ENCODE measurements around the gene KCNN2. TPM values are rescaled to one million over a fixed set of nuclear protein-coding genes. Genes with fewer than 3 reads are reported as not detected.
"Not testable (repeated sequence)": the region's sequence is repeated elsewhere in the genome, so short reads cannot be mapped to it uniquely, and the experiment has no call there.

KCNN2 gene
- total RNA-seq, 1 donor from 2014 or later: 3.4 TPM

DNA sequence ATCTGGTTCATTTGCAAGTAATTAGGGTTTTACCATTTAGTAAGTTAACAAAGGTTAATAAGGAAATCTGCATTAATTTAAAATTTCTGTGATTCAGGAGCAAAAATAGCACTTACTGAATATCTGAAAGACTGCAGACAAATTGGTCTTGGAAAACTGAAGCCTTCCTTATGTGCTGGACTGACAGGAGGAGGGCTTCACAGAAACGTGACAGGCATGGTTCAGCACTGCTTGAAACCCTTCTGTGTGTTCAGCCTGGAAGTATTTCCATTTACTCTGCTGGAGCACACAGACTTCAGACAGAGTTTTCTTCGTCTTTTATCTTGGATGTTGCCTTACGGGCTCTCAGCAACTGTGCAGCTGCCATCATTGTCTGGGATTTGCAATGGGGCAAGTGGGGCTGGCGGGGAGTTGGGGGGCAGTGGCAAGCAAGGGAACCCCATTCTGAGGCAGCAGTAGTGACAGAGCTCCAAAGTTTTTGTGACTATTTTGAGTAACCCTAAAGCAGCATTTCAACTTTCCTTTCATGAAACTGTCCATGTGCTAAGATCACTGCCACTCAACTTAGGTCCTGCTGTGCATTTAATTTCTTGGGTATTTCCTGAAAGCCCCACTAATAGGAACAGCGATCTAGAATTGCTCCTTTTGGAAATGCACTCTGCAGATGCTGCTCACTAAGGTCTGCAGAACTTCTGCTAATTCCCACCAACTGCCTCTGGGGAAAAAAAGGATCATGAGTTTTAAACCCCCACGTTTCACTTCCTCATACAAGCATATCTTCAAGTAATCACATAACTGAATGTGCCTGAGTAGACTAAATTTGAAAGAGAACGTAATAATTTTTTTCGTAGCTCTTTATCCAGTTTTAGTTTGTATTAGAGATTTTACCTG is 56.6 kb downstream of the KCNN2 start:
- no peak for DNase-seq (ENCODE audit: extremely low spot score in 2 of 2)
- Histone ChIP-seq H3K27ac (no peak overlapping the region), H3K4me1 (no peaks in the 10 kb centered on the region), H3K9me3 (no peaks in the 10 kb centered on the region), H3K4me3 (no peak overlapping the region), H3K27me3 (no peaks in the 10 kb centered on the region), H3K36me3 (no peaks in the 10 kb centered on the region)
- intact Hi-C loops (cut with DNase I): no loop called here
- TF ChIP-seq, protein P1, sequence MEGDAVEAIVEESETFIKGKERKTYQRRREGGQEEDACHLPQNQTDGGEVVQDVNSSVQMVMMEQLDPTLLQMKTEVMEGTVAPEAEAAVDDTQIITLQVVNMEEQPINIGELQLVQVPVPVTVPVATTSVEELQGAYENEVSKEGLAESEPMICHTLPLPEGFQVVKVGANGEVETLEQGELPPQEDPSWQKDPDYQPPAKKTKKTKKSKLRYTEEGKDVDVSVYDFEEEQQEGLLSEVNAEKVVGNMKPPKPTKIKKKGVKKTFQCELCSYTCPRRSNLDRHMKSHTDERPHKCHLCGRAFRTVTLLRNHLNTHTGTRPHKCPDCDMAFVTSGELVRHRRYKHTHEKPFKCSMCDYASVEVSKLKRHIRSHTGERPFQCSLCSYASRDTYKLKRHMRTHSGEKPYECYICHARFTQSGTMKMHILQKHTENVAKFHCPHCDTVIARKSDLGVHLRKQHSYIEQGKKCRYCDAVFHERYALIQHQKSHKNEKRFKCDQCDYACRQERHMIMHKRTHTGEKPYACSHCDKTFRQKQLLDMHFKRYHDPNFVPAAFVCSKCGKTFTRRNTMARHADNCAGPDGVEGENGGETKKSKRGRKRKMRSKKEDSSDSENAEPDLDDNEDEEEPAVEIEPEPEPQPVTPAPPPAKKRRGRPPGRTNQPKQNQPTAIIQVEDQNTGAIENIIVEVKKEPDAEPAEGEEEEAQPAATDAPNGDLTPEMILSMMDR (IDR thresholded peaks at IDR 0.05): no peak
- TF ChIP-seq POLR2AphosphoS5 (IDR thresholded peaks at IDR 0.05; ENCODE audit: insufficient read depth in 1 of 2, low read depth in 1 of 2) (no peak), POLR2A (IDR thresholded peaks at IDR 0.05) (no peak)

DNA sequence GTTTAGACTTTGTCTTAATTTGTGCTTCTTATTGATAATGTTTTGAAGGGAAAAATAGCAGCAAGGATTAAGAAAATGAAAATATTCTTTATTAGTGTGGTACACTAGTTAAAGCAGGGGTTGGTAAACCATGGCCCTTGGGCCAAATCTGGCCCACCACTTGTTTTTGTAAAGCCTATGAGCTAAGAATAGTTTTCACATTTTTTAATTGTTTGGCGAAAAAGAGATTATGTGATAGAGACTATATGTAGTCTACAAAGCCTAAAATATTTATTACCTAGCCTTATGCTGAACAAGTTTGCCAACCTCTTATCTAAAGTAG is 57.2 kb downstream of the KCNN2 start:
- H3K9me3 ChIP-seq: no peaks in the 10 kb centered on the region
- H3K4me1 ChIP-seq: no peaks in the 10 kb centered on the region
- no peaks in the 10 kb centered on the region for H3K27me3 ChIP-seq
- H3K4me3 ChIP-seq: no peak overlapping the region
- intact Hi-C loops (cut with DNase I): no loop called here
- TF ChIP-seq POLR2AphosphoS5 (IDR thresholded peaks at IDR 0.05; ENCODE audit: insufficient read depth in 1 of 2, low read depth in 1 of 2) (no peak), POLR2A (IDR thresholded peaks at IDR 0.05) (no peak)
- TF ChIP-seq, protein P1 (IDR thresholded peaks at IDR 0.05): no peak
- no peaks in the 10 kb centered on the region for H3K36me3 ChIP-seq
- H3K27ac ChIP-seq: no peak overlapping the region
- DNase-seq (ENCODE audit: extremely low spot score in 2 of 2): no peak

GRCh38 chr5:114419959-114420358 is 58.1 kb downstream of the KCNN2 start:
- intact Hi-C loops (cut with DNase I): no loop called here
- no peaks in the 10 kb centered on the region for H3K4me1 ChIP-seq
- TF ChIP-seq POLR2AphosphoS5 (IDR thresholded peaks at IDR 0.05; ENCODE audit: insufficient read depth in 1 of 2, low read depth in 1 of 2) (no peak), POLR2A (IDR thresholded peaks at IDR 0.05) (no peak)
- TF ChIP-seq, protein P1 (IDR thresholded peaks at IDR 0.05): no peak

DNA sequence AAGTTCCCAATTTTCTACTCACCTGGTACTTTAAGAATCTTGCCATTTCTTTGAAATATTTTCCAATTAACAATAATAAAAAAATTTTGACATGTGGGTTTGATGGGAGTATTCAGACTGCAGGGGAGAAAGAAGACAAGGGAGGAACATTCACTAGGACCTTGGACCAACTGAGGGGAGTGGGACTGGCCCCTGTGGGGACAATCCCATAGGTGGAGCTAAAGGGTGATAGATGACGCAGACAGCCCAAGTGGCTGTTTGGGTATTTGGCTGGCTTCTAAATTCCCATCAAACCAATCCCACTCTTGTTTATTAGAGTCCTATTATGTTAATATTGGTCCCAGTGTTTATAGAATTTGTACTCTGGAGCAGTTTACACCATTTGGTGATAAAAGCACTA is 65.3 kb downstream of the KCNN2 start:
- Histone ChIP-seq H3K4me1 (no peaks in the 10 kb centered on the region), H3K4me3 (no peak overlapping the region), H3K36me3 (no peaks in the 10 kb centered on the region), H3K9me3 (no peaks in the 10 kb centered on the region), H3K27me3 (no peaks in the 10 kb centered on the region), H3K27ac (no peak overlapping the region)
- intact Hi-C loops (cut with DNase I): no loop called here
- no peak for TF ChIP-seq POLR2A (IDR thresholded peaks at IDR 0.05)
- TF ChIP-seq POLR2AphosphoS5 (IDR thresholded peaks at IDR 0.05; ENCODE audit: insufficient read depth in 1 of 2, low read depth in 1 of 2): no peak
- TF ChIP-seq, protein P1 (IDR thresholded peaks at IDR 0.05): no peak
- DNase-seq (ENCODE audit: extremely low spot score in 2 of 2): no peak

More at GRCh38 chr5:114419959-114420358, 58.1 kb downstream of the KCNN2 start:
- H3K4me3 ChIP-seq: no peak overlapping the region
- no peaks in the 10 kb centered on the region for H3K36me3 ChIP-seq
- H3K9me3 ChIP-seq: no peaks in the 10 kb centered on the region
- H3K27ac ChIP-seq: no peak overlapping the region
- no peak for DNase-seq (ENCODE audit: extremely low spot score in 2 of 2)
- H3K27me3 ChIP-seq: no peaks in the 10 kb centered on the region

- DNase-seq (ENCODE audit: extremely low spot score in 2 of 2): no peak
- intact Hi-C loops (cut with DNase I): no loop called here
- TF ChIP-seq, protein P1 (IDR thresholded peaks at IDR 0.05): no peak
- TF ChIP-seq POLR2AphosphoS5 (IDR thresholded peaks at IDR 0.05; ENCODE audit: insufficient read depth in 1 of 2, low read depth in 1 of 2): no peak
- TF ChIP-seq POLR2A (IDR thresholded peaks at IDR 0.05): no peak
- no peak overlapping the region for H3K4me3 ChIP-seq
- H3K36me3 ChIP-seq: no peaks in the 10 kb centered on the region
- H3K9me3 ChIP-seq: no peaks in the 10 kb centered on the region
- no peaks in the 10 kb centered on the region for H3K4me1 ChIP-seq
- H3K27ac ChIP-seq: no peak overlapping the region
- H3K27me3 ChIP-seq: no peaks in the 10 kb centered on the region
These were observed 68.7 kb downstream of the KCNN2 start for GRCh38 chr5:114430532-114430931.

DNA sequence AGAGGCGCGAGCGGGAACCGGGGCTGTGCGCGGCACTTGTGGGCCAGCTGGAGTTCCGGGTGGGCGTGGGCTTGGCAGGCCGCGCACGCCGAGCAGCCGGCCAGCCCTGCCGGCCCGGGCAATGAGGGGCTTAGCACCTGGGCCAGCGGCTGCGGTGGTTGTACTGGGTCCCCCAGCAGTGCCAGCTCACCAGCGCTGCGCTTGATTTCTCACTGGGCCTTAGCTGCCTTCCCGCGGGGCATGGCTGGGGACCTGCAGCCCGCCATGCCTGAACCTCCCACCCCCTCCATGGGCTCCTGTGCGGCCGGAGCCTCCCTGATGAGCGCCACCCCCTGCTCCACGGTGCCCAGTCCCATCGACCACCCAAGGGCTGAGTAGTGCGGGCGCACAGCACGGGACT is 70.8 kb downstream of the KCNN2 start:
- intact Hi-C loops (cut with DNase I); H3K9me3 ChIP-seq; H3K27me3 ChIP-seq; H3K36me3 ChIP-seq; DNase-seq (ENCODE audit: extremely low spot score in 2 of 2); H3K4me1 ChIP-seq; H3K4me3 ChIP-seq; H3K27ac ChIP-seq: not testable (repeated sequence)

Measured in vagina (tissue), 2 donors.